ENCODE data around the gene PHYKPL. TPM values are rescaled to one million over a fixed set of nuclear protein-coding genes. Genes with fewer than 3 reads are reported as not detected.
"Not testable (repeated sequence)": the region's sequence is repeated elsewhere in the genome, so short reads cannot be mapped to it uniquely, and the experiment has no call there.

The PHYKPL gene
- total RNA-seq, 2 donors from 2014 or later = 22.8 to 34.5 TPM

GRCh38 chr5:178201927-178202235 lies 30.7 kb downstream of the PHYKPL start:
- DNase-seq (ENCODE audit: low spot score) = no peak
- Histone ChIP-seq H3K9me3 (no peaks in the 10 kb centered on the region), H3K4me1 (peaks cover 0 to 15% of the 10 kb centered on the region in 2 donors), H3K36me3 (peaks cover 11% of the 10 kb centered on the region), H3K4me3 (no peak overlapping the region), H3K27me3 (no peaks in the 10 kb centered on the region), H3K27ac (no peak overlapping the region)
- TF ChIP-seq CTCF (IDR thresholded peaks at IDR 0.05) = no peak

- H3K9me3 ChIP-seq = no peaks in the 10 kb centered on the region
- TF ChIP-seq CTCF (IDR thresholded peaks at IDR 0.05) = no peak
- DNase-seq (ENCODE audit: low spot score) = no peak
- peaks cover 6% of the 10 kb centered on the region for H3K36me3 ChIP-seq
- H3K27me3 ChIP-seq = no peaks in the 10 kb centered on the region
- no peak overlapping the region for H3K27ac ChIP-seq
- H3K4me3 ChIP-seq = no peak overlapping the region
- H3K4me1 ChIP-seq = peaks cover 0 to 10% of the 10 kb centered on the region in 2 donors
Observed at GRCh38 chr5:178201221-178201926, 31.2 kb downstream of the PHYKPL start.

- no peak for DNase-seq (ENCODE audit: low spot score)
- Histone ChIP-seq H3K4me1 (no peaks in the 10 kb centered on the region), H3K4me3 (no peak overlapping the region), H3K27me3 (no peaks in the 10 kb centered on the region), H3K36me3 (no peaks in the 10 kb centered on the region), H3K27ac (no peak overlapping the region), H3K9me3 (no peaks in the 10 kb centered on the region)
- TF ChIP-seq CTCF (IDR thresholded peaks at IDR 0.05) = no peak
Observed at GRCh38 chr5:178199581-178200434, 32.8 kb downstream of the PHYKPL start.

- no peak for TF ChIP-seq CTCF (IDR thresholded peaks at IDR 0.05)
Observed at GRCh38 chr5:178198706-178199105, 33.9 kb downstream of the PHYKPL start.

GRCh38 chr5:178198151-178198550 lies 34.5 kb downstream of the PHYKPL start:
- DNase-seq (ENCODE audit: low spot score); H3K4me1 ChIP-seq; H3K36me3 ChIP-seq; H3K27ac ChIP-seq; H3K9me3 ChIP-seq; H3K4me3 ChIP-seq; H3K27me3 ChIP-seq: not testable (repeated sequence)

More at GRCh38 chr5:178198706-178199105, 33.9 kb downstream of the PHYKPL start:
- no peaks in the 10 kb centered on the region for H3K27me3 ChIP-seq
- no peak for DNase-seq (ENCODE audit: low spot score)
- H3K27ac ChIP-seq = no peak overlapping the region
- H3K4me3 ChIP-seq = no peak overlapping the region
- no peaks in the 10 kb centered on the region for H3K9me3 ChIP-seq
- no peaks in the 10 kb centered on the region for H3K4me1 ChIP-seq
- H3K36me3 ChIP-seq = no peaks in the 10 kb centered on the region

GRCh38 chr5:178196986-178197385 lies 35.6 kb downstream of the PHYKPL start:
- Histone ChIP-seq H3K36me3 (no peaks in the 10 kb centered on the region), H3K27me3 (no peaks in the 10 kb centered on the region), H3K9me3 (no peaks in the 10 kb centered on the region), H3K4me3 (no peak overlapping the region), H3K4me1 (no peaks in the 10 kb centered on the region), H3K27ac (no peak overlapping the region)
- no peak for DNase-seq (ENCODE audit: low spot score)
- TF ChIP-seq CTCF (IDR thresholded peaks at IDR 0.05) = no peak

Data from right atrium auricular region (tissue), 2 donors.